Fibroblast of the aortic adventitia (primary cell): ENCODE measurements around the gene NFAT5. TPM values are rescaled to one million over a fixed set of nuclear protein-coding genes. Genes with fewer than 3 reads are reported as not detected.
A peak's percentile ranks its signal among the peaks of the same experiment; 100 is the strongest.

ENCODE experiments used
- DNase-seq: peaks from one replicate; pipeline ENCODE4 v3.0.0-alpha.2; 2010; ENCODE audit warnings: low read depth
- H3K4me3 ChIP-seq: 2 replicates; pipeline ENCODE4 v1.5.1; 2011; ENCODE audit warnings: low read depth, mild to moderate bottlenecking, control low read depth, low read length, moderate library complexity
- small RNA-seq: library from RNA; depleted of rRNA; stranded (forward); fragments of <200 nt; gene quantifications from one replicate; pipeline ENCODE3, GENCODE V24; 2012
- total RNA-seq: library from RNA; depleted of rRNA; stranded (reverse); fragments of >200 nt; gene quantifications from 2 replicates; pipeline ENCODE4 v1.2.3, GENCODE V29; 2012; ENCODE audit warnings: low replicate concordance
- TF ChIP-seq, protein P1 (sequence below): IDR thresholded peaks from 2 replicates; pipeline ENCODE4 v1.5.1; 2011; ENCODE audit warnings: mild to moderate bottlenecking, low read length, control low read depth, inconsistent platforms; ENCODE audit not compliant: insufficient read depth

Gene NFAT5
- total RNA-seq, 1 donor = 53.9 TPM

DNA sequence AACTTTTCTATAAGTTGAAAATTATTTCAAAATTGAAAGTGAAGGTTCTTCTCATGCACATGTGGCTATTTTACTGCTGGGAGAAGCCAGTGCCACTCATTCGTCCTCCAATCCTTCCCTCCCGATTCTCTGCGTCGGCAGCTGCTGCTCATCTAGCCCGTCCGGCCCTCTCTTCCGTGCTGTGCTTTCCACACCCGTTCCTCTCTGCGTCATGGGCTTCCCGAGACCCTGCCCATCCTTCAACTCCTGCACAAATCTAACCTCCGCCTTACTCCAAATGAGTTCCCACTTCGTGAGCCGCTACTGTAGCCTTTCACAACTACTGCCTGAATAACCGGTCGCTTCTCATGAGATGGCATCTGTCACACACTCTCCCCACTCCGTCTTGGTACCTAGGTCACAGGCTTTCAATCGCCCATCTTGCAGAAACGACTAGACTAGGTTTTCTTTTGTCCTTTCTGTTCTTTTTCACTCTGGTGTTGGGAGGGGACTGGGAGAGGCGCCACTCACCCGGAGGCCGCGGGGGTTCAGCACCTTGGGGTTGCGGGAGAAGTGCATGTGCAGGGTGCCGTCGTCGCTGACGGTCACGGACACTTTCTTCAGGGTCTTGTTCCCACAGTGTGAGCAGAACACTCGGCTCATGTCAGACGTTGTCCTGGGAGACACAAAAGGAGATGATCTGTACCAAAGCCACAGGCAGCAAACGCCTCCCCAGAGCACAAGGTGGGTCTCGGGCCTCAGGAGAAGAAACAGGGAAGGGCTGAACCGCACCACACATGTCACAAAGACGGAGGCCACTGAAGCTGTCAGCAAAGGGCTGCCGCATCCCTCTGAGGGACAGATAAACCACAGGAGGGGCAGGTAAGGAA, 178.8 kb downstream of the NFAT5 start:
- DNase-seq = no peak
- H3K4me3 ChIP-seq = no peak overlapping the region
- TF ChIP-seq, protein P1, sequence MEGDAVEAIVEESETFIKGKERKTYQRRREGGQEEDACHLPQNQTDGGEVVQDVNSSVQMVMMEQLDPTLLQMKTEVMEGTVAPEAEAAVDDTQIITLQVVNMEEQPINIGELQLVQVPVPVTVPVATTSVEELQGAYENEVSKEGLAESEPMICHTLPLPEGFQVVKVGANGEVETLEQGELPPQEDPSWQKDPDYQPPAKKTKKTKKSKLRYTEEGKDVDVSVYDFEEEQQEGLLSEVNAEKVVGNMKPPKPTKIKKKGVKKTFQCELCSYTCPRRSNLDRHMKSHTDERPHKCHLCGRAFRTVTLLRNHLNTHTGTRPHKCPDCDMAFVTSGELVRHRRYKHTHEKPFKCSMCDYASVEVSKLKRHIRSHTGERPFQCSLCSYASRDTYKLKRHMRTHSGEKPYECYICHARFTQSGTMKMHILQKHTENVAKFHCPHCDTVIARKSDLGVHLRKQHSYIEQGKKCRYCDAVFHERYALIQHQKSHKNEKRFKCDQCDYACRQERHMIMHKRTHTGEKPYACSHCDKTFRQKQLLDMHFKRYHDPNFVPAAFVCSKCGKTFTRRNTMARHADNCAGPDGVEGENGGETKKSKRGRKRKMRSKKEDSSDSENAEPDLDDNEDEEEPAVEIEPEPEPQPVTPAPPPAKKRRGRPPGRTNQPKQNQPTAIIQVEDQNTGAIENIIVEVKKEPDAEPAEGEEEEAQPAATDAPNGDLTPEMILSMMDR = no peak

DNA sequence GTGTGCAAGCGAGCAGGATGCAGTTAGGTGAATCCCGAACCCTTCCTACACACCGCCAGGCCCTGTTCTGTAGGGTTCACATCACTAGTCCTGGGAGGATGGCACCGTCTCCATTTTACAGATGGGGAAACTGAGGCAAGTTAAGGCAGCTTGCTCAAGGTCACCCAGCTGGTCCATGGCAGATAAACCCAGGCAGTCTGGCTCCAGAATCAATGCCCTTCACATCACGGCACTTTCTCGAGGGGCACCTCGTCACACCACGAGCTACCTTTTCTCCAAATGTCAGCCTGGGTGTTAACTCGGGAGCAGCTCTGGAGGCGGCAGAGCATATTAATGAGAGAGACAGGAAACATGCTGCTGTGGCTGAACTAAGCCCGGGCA, 179.5 kb downstream of the NFAT5 start:
- TF ChIP-seq, protein P1 = no peak
- no peak overlapping the region for H3K4me3 ChIP-seq
- no peak for DNase-seq

DNA sequence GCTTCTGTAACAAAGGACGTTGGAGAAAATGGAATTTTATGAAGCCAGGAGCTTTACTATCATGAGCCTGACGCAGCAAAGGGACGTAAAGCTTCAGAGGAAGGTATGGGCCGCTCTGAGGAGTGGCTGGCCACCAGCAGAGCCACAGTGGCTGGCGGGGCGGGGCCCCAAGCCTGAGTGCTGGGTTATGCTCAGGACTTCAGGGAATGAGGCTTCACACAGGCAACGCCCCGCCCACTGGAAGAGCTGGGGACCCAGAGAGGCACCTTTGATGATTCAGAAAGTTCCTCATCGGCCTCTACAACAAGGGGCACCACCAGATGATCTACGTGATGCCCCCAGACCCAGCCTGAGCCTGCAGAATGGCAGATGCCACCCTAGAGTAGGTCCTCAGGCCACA, 180.2 kb downstream of the NFAT5 start:
- no peak overlapping the region for H3K4me3 ChIP-seq
- no peak for DNase-seq
- TF ChIP-seq, protein P1 = no peak

DNA sequence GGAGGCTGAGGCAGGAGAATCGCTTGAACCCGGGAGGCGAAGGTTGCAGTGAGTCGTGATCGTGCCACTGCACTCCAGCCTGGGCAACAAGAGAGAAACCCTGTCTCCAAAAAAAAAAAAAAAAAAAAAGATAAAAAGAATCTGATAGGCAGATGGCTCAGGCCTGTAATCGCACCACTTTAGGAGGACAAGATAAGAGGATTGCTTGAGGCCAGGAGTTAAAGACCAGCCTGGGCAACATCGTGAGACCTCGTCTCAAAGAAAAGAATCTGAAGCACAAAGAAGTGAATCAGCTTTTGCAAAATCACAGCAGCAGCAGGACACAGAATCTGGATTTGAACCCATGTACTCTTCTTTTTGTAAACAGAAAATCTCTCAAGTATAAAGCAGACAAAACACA, 181.3 kb downstream of the NFAT5 start:
- TF ChIP-seq, protein P1 = no peak
- H3K4me3 ChIP-seq = no peak overlapping the region
- no peak for DNase-seq

DNA sequence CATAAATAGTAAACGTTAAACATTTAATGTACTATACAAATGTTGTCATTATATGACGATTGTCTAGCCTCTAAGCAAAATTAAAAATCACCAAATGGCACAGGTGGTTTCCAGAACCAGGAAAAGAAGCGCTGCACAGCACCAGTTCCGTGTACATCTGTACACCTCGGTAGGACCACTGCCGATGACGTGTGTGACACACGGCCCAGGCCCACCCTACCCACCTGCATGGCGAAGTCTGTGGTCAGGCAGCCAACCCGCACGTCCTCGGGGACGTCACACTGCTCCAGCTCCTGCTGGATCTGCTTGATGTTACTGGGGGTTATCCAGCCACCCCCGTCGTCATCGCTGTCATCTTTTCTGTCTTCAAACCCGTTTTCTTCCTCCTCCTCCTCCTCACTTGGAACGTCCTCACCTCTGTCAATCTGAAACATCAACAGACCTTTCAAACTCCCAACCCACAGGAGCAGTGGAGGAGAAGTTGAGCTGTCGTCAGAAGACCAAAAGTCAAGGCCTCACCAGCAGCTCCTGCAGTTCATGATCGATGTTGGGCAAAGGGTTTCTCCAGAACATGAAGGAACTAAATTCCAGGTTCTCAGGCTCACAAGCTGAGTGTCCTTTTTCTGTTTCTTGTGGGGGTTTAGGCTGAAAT, 183.1 kb downstream of the NFAT5 start:
- TF ChIP-seq, protein P1 = no peak
- no peak for DNase-seq
- no peak overlapping the region for H3K4me3 ChIP-seq

DNA sequence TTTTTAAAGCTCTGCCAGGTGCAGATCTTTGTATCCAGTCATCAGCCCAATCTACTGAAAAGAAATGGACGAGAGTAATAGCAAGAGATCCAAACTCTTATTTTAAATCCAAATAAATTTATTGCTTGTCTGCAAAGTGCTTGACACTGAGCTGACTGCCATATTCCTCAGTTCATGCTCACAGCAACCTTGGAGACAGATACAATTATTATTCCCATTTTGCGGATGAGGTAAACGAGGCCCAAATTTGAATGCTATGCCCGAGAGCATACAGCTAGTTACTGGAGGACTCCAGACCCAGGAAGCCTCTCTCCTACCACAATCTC, 188.3 kb downstream of the NFAT5 start:
- no peak for DNase-seq
- H3K4me3 ChIP-seq = peak overlapping the region; percentile 98

More for the DNA sequence above, 188.3 kb downstream of the NFAT5 start:
- TF ChIP-seq, protein P1 = no peak

Small RNA genes lying within 50 kb of the gene (small RNA-seq; reads per million reads assigned to genes)
- not detected for gene MIR1538

Other genes with a start within 250 kb of the NFAT5 start
- 16.9 and 26.7 TPM in 2 replicates for gene PDF, start 235.4 kb upstream of the NFAT5 start, total RNA-seq
- gene COG8, start 226.4 kb upstream of the NFAT5 start, total RNA-seq = 19.7 and 51.5 TPM in 2 replicates
- gene NIP7, start 226.2 kb upstream of the NFAT5 start, total RNA-seq = 23.0 and 27.9 TPM in 2 replicates
- 0.36 TPM in 1 of 2 replicates, not detected in the other for gene TMED6, start 214.2 kb upstream of the NFAT5 start, total RNA-seq
- 20.6 and 22.2 TPM in 2 replicates for gene TERF2, start 180.0 kb upstream of the NFAT5 start, total RNA-seq
- 31.0 and 99.4 TPM in 2 replicates for gene CYB5B, start 141.3 kb upstream of the NFAT5 start, total RNA-seq
- 180 and 302 TPM in 2 replicates for gene NQO1, start 160.6 kb downstream of the NFAT5 start, total RNA-seq
- 27.0 and 35.8 TPM in 2 replicates for gene NOB1, start 189.0 kb downstream of the NFAT5 start, total RNA-seq
- 28.5 and 28.7 TPM in 2 replicates for gene WWP2, start 196.4 kb downstream of the NFAT5 start, total RNA-seq